Measurements from ENCODE around the gene TRAK1. TPM values are rescaled to one million over a fixed set of nuclear protein-coding genes. Genes with fewer than 3 reads are reported as not detected.

Gene TRAK1
- total RNA-seq, 1 experiment from 2014 or later, result 41.0 TPM

GRCh38 chr3:42169579-42170120 is 78.5 kb downstream of the TRAK1 start:
- no peaks in the 10 kb centered on the region for H3K36me3 Mint-ChIP-seq
- ChIA-PET CTCF (interaction anchor here (3.2 kb wide), 1 partner anchor 22 kb away, joined by 23 read pairs; no protein-coding TSS in a partner anchor), POLR2A (interaction anchor here (2.3 kb wide), 1 partner anchor 10 kb away, joined by 8 read pairs; no protein-coding TSS in a partner anchor)
- peak overlapping the region; percentile 43; the same call in 1 of the 2 replicates for H3K27ac Mint-ChIP-seq
- no peak for DNase-seq (ENCODE audit: low spot score)
- no peak overlapping the region for H3K4me3 Mint-ChIP-seq
- TF ChIP-seq PREB (CRISPR knock-in tag; IDR thresholded peaks at IDR 0.05; ENCODE audit: borderline replicate concordance) (no peak), MYBL2 (CRISPR knock-in tag; IDR thresholded peaks at IDR 0.05) (no peak), RELA (CRISPR knock-in tag; IDR thresholded peaks at IDR 0.05; ENCODE audit: borderline replicate concordance) (no peak), IRF2 (CRISPR knock-in tag; IDR thresholded peaks at IDR 0.05; ENCODE audit: borderline replicate concordance, low read depth) (no peak)
- no peaks in the 10 kb centered on the region for H3K27me3 Mint-ChIP-seq (ENCODE audit: low read depth)
- ATAC-seq, result no peak
- H3K9me3 Mint-ChIP-seq, result no peaks in the 10 kb centered on the region
- peaks cover 10% of the 10 kb centered on the region for H3K4me1 Mint-ChIP-seq

- Mint-ChIP-seq H3K36me3 (no peaks in the 10 kb centered on the region), H3K4me3 (no peak overlapping the region), H3K4me1 (no peaks in the 10 kb centered on the region; the same call in 1 of the 2 replicates), H3K27ac (no peak overlapping the region), H3K9me3 (no peaks in the 10 kb centered on the region), H3K27me3 (ENCODE audit: low read depth) (no peaks in the 10 kb centered on the region)
- no peak for TF ChIP-seq ZNF219 (CRISPR knock-in tag; IDR thresholded peaks at IDR 0.05; ENCODE audit: borderline replicate concordance)
- no peak for TF ChIP-seq STAT6 (CRISPR knock-in tag; conservative IDR thresholded peaks at IDR 0.05; ENCODE audit: low read depth)
- no peak for TF ChIP-seq ZNF232 (CRISPR knock-in tag; IDR thresholded peaks at IDR 0.05)
- no peak for TF ChIP-seq PRDM15 (CRISPR knock-in tag; IDR thresholded peaks at IDR 0.05)
- TF ChIP-seq SP1 (CRISPR knock-in tag; conservative IDR thresholded peaks at IDR 0.05), result no peak
- TF ChIP-seq JAZF1 (CRISPR knock-in tag; IDR thresholded peaks at IDR 0.05), result no peak
- no peak for TF ChIP-seq HMGA2 (CRISPR knock-in tag; IDR thresholded peaks at IDR 0.05)
- TF ChIP-seq USF1 (CRISPR knock-in tag; IDR thresholded peaks at IDR 0.05), result no peak
- TF ChIP-seq SMAD4 (CRISPR knock-in tag; IDR thresholded peaks at IDR 0.05), result no peak
- TF ChIP-seq FOXP1 (CRISPR knock-in tag; IDR thresholded peaks at IDR 0.05; ENCODE audit: borderline replicate concordance), result no peak
- TF ChIP-seq RORB (CRISPR knock-in tag; IDR thresholded peaks at IDR 0.05), result no peak
- no peak for TF ChIP-seq ZNF423 (CRISPR knock-in tag; IDR thresholded peaks at IDR 0.05)
- no peak for TF ChIP-seq NFE2L1 (CRISPR knock-in tag; IDR thresholded peaks at IDR 0.05)
- no peak for TF ChIP-seq ZNF425 (CRISPR knock-in tag; conservative IDR thresholded peaks at IDR 0.05)
- ChIA-PET CTCF (interaction anchor here (3.2 kb wide), 1 partner anchor 19 kb away, joined by 23 read pairs; no protein-coding TSS in a partner anchor), POLR2A (no interaction called here)
- ATAC-seq (no peak), DNase-seq (ENCODE audit: low spot score) (no peak)
Observed at GRCh38 chr3:42172047-42172654, 81.0 kb downstream of the TRAK1 start.
